Measurements from ENCODE around the gene GIMAP5. TPM values are rescaled to one million over a fixed set of nuclear protein-coding genes. Genes with fewer than 3 reads are reported as not detected.

Gene GIMAP5
- not detected for total RNA-seq

DNA sequence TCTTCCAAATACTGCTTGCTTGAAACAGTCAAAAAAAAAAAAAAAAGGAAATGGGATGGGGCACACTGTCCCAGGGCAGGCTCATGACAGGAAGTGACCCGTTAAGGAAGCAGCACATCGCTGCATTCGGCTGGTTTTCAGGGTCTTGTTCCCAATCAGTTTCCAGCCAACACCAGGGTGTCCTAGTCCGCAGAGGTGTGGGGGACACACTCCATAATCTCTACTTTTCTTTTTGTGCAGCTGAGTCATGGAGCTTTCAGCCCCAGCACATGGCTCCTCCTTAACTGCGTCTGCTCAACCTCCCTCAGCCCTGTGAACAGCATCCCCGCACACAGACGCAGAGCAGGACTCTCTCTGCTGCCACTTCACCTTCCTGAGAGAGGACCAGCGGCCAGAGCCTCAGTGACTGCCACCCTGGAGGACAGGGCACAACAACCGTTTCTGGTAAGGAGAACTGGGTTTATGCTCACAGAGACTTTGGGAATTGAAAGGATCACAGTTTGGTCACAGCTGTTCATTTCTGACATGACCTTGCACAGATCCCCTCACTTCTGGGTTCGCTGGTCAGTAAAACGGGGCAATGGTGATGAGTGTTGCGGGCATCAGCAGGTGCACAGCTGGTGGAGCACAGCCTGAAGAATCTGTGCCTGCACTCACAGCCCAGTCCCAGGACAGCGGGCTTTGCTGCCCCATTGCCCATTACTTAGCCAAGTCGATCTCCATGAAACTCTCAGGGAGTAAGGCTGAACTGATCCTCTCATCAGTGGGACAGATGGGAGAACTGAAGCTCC is at the start of gene GIMAP5:
TSS of gene GIMAP5 (plus strand) at position 154 of the 791 bp plus-strand sequence. CDS start 3,467 bp downstream, outside the sequence.

GRCh38 chr7:150716368-150716767 is 20.9 kb upstream of the GIMAP5 start, which contains the start of gene GIMAP1:
GIMAP1 (plus strand) TSS chr7:150716613; CDS start chr7:150719048, 2,435 bp downstream.

Other genes starting within 250 kb of the GIMAP5 start
- not detected for gene GIMAP7, start 222.5 kb upstream of the GIMAP5 start, total RNA-seq
- not detected for gene GIMAP4, start 170.0 kb upstream of the GIMAP5 start, total RNA-seq
- gene GIMAP6, start 105.0 kb upstream of the GIMAP5 start, total RNA-seq, result not detected
- 1 to 10 TPM; 2.1 to 7.0 TPM for gene GIMAP2, start 51.7 kb upstream of the GIMAP5 start, total RNA-seq
- not detected for gene GIMAP1, start 20.8 kb upstream of the GIMAP5 start, total RNA-seq
- gene TMEM176B, start 62.9 kb downstream of the GIMAP5 start, total RNA-seq, result not detected
- gene TMEM176A, start 63.4 kb downstream of the GIMAP5 start, total RNA-seq, result not detected
- not detected for gene AOC1, start 115.1 kb downstream of the GIMAP5 start, total RNA-seq
- gene KCNH2, start 240.9 kb downstream of the GIMAP5 start, total RNA-seq, result not detected

Measured in melanocyte of skin (primary cell).